Endothelial cell of umbilical vein (primary cell): ENCODE results near the gene WRAP53.

Source experiments
- CTCF ChIP-seq, 2 donors: IDR thresholded peaks; 1 replicate in 1 of 2; 2 replicates in 1 of 2; pipeline ENCODE4 v1.5.1; 2011; ENCODE audit warnings: low read length in 2 of 2, mild to moderate bottlenecking in 2 of 2, moderate library complexity in 2 of 2, control low read depth in 1 of 2, inconsistent platforms in 1 of 2, low read depth in 1 of 2; ENCODE audit not compliant: insufficient read depth in 1 of 2; ENCODE audit errors: extremely low read depth in 1 of 2
- EZH2 ChIP-seq: IDR thresholded peaks from 2 replicates; pipeline ENCODE4 v1.6.1; 2012; ENCODE audit warnings: borderline replicate concordance, low read depth, mild to moderate bottlenecking, moderate library complexity, low read length, inconsistent platforms; ENCODE audit not compliant: severe bottlenecking
- FOS ChIP-seq: IDR thresholded peaks from 2 replicates; pipeline ENCODE4 v1.6.1; 2011; ENCODE audit warnings: mild to moderate bottlenecking, low read length, moderate library complexity, borderline replicate concordance; ENCODE audit not compliant: insufficient read depth
- GATA2 ChIP-seq: IDR thresholded peaks from 2 replicates; pipeline ENCODE4 v1.7.0; 2011; ENCODE audit warnings: low read depth, mild to moderate bottlenecking, moderate library complexity, mixed read lengths, low read length; ENCODE audit not compliant: insufficient read length, insufficient read depth
- MAX ChIP-seq: IDR thresholded peaks from 2 replicates; pipeline ENCODE4 v1.6.1; 2011; ENCODE audit not compliant: insufficient read depth, insufficient read length
- MYC ChIP-seq: IDR thresholded peaks from one replicate; pipeline ENCODE4 v1.6.1; 2011; ENCODE audit warnings: mild to moderate bottlenecking, low read depth, low read length
- POLR2A ChIP-seq: IDR thresholded peaks from 2 replicates; pipeline ENCODE4 v1.6.1; 2012; ENCODE audit warnings: low read depth, mild to moderate bottlenecking, control low read depth, low read length
- POLR2AphosphoS5 ChIP-seq: IDR thresholded peaks from 2 replicates; pipeline ENCODE4 v1.6.1; 2012; ENCODE audit warnings: low read depth, mild to moderate bottlenecking, control low read depth, low read length, moderate library complexity; ENCODE audit not compliant: insufficient read depth

- TF ChIP-seq MYC (no peak), POLR2A (no peak), CTCF (IDR thresholded peaks at IDR 0.05; ENCODE audit: extremely low read depth in 1 of 2, insufficient read depth in 1 of 2, low read depth in 1 of 2, low read length in 2 of 2) (no peak), MAX (no peak), POLR2AphosphoS5 (no peak), GATA2 (no peak), EZH2 (no peak), FOS (no peak)
These were observed 22.0 kb downstream of the WRAP53 start for GRCh38 chr17:7710301-7710700.
